Keratinocyte (primary cell): Measurements from ENCODE around the gene MS4A18.

ENCODE experiments used
- CTCF ChIP-seq, 3 experiments: IDR thresholded peaks in 1 of 3; conservative IDR thresholded peaks in 1 of 3; optimal IDR thresholded peaks in 1 of 3; 2 replicates in 2 of 3; 3 replicates in 1 of 3; pipeline versions ENCODE3 to v1.5.1; 2011; ENCODE audit warnings: low read length in 3 of 3, mild to moderate bottlenecking in 3 of 3, moderate library complexity in 2 of 3, control low read depth in 1 of 3, inconsistent platforms in 1 of 3; ENCODE audit not compliant: insufficient read depth in 2 of 3; ENCODE audit errors: extremely low read depth in 1 of 3
- EZH2 ChIP-seq: IDR thresholded peaks from one replicate; pipeline ENCODE4 v1.6.1; 2012; ENCODE audit warnings: inconsistent platforms, mild to moderate bottlenecking, low read length, moderate library complexity

- TF ChIP-seq CTCF (optimal IDR thresholded peaks at IDR 0.05 in 1 of 3, IDR thresholded peaks at IDR 0.05 in 1 of 3, conservative IDR thresholded peaks at IDR 0.05 in 1 of 3; ENCODE audit: extremely low read depth in 1 of 3, insufficient read depth in 2 of 3, low read length in 3 of 3) (no peak), EZH2 (no peak)
Observed at GRCh38 chr11:60761436-60762190, 37.1 kb downstream of the MS4A18 start.
